ENCODE data around the gene SPAST. TPM values are rescaled to one million over a fixed set of nuclear protein-coding genes. Genes with fewer than 3 reads are reported as not detected.
"Not testable (repeated sequence)": the region's sequence is repeated elsewhere in the genome, so short reads cannot be mapped to it uniquely, and the experiment has no call there.

SPAST gene
- total RNA-seq (26.8 and 28.9 TPM in 2 replicates), polyA plus RNA-seq (6.2 and 11.1 TPM in 2 replicates), polyA minus RNA-seq (24.7 and 25.8 TPM in 2 replicates)
- 38.0 TPM for total RNA-seq (2013)

DNA sequence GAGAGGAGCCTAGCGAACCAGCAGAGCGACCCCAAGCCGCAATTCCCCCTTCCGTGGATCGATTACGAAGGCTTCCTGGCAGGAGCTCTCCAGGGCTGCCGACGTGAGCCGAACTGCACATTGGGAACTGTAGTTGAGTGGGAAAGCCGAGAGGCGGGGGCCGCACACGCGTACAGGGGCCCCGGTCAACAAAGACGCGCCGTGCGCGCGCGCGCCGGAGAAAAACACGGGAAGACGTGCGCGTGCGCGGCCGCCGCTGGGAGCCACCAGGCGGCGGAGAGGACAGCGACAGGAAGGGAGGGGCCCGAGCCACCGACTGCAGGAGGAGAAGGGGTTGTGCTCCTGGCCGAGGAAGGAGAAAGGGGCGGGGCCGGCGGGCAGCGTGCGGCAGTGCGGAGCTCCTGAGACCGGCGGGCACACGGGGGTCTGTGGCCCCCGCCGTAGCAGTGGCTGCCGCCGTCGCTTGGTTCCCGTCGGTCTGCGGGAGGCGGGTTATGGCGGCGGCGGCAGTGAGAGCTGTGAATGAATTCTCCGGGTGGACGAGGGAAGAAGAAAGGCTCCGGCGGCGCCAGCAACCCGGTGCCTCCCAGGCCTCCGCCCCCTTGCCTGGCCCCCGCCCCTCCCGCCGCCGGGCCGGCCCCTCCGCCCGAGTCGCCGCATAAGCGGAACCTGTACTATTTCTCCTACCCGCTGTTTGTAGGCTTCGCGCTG is at the start of gene SPAST:
TSS of gene SPAST (plus strand) at position 247 of the 711 bp plus-strand sequence. CDS start at position 523, 276 bp downstream.
- H3K9me3 ChIP-seq (ENCODE audit: control extremely low read depth in 1 of 3, control insufficient read depth in 2 of 3, insufficient read depth in 1 of 3, low read length in 2 of 3): no peaks in the 10 kb centered on the region
- peak within 1 kb of the TSS; percentile 83 for H3K9ac ChIP-seq (ENCODE audit: low read length)
- peak within 1 kb of the TSS; percentile 83 to 96 (median 89) for H3K4me3 ChIP-seq (ENCODE audit: control extremely low read depth in 1 of 5, extremely low read depth in 1 of 5, insufficient read depth in 1 of 5, low read depth in 2 of 5, low read length in 4 of 5)
- H3K27me3 ChIP-seq (replicated peaks in 1 of 4; ENCODE audit: control extremely low read depth in 1 of 4, control insufficient read depth in 3 of 4, insufficient read depth in 4 of 4, low read length in 3 of 4): no peaks in the 10 kb centered on the region
- DNase-seq: peak; percentile 99
- H3K9me3 Mint-ChIP-seq (ENCODE audit: insufficient read depth): no peaks in the 10 kb centered on the region
- H3K4me1 Mint-ChIP-seq: peaks cover 32% of the 10 kb centered on the region
- peaks cover 12 to 21% of the 10 kb centered on the region in 2 donors for H3K4me1 ChIP-seq (ENCODE audit: control insufficient read depth in 2 of 2, insufficient read depth in 2 of 2, low read length in 2 of 2)
- H3K4me2 ChIP-seq (replicated peaks; ENCODE audit: low read depth, low read length, poor library complexity, severe bottlenecking): peak within 1 kb of the TSS; percentile 87
- peaks cover 6% of the 10 kb centered on the region for H4K20me1 ChIP-seq (ENCODE audit: control insufficient read depth, insufficient read depth, low read length, poor library complexity, severe bottlenecking)
- peak within 1 kb of the TSS; percentile 97 for H3K27ac Mint-ChIP-seq
- peak; percentile 90 for ATAC-seq (ENCODE audit: low read depth)
- intact Hi-C loops (cut with micrococcal nuclease): loop anchor here (1.0 to 5.0 kb wide), 9 partner anchors 17 to 1917 kb away; partner anchors contain the start of genes BIRC6, DPY30, MEMO1 and RASGRP3
- H3K4me3 Mint-ChIP-seq: peak within 1 kb of the TSS; percentile 99
- peak within 1 kb of the TSS; percentile 95 for H2AFZ ChIP-seq (ENCODE audit: insufficient read depth, low read depth, low read length, poor library complexity, severe bottlenecking)
- ChIA-PET POLR2A (interaction anchor here (0.6 to 2.7 kb wide), 9 partner anchors 11 to 1916 kb away, joined by 3 to 27 read pairs (median 4); partner anchors contain the start of genes DPY30, FAM98A, SLC30A6 and TTC27), CTCF (interaction anchor here (1.0 to 2.5 kb wide), 4 partner anchors 10 to 63 kb away, joined by 3 to 16 read pairs (median 5); partner anchors contain the start of gene DPY30)
- under 1% methylated on average over 78 of the region's 79 CpGs for WGBS (ENCODE audit: insufficient coverage)
- peaks cover 39% of the 10 kb centered on the region for H3K79me2 ChIP-seq (ENCODE audit: control insufficient read depth, insufficient read depth, low read length)
- H3K27me3 Mint-ChIP-seq: no peaks in the 10 kb centered on the region
- H3K27ac ChIP-seq (ENCODE audit: low read length in 2 of 2): peak within 1 kb of the TSS; percentile 71 to 78
- TF ChIP-seq, protein P1, sequence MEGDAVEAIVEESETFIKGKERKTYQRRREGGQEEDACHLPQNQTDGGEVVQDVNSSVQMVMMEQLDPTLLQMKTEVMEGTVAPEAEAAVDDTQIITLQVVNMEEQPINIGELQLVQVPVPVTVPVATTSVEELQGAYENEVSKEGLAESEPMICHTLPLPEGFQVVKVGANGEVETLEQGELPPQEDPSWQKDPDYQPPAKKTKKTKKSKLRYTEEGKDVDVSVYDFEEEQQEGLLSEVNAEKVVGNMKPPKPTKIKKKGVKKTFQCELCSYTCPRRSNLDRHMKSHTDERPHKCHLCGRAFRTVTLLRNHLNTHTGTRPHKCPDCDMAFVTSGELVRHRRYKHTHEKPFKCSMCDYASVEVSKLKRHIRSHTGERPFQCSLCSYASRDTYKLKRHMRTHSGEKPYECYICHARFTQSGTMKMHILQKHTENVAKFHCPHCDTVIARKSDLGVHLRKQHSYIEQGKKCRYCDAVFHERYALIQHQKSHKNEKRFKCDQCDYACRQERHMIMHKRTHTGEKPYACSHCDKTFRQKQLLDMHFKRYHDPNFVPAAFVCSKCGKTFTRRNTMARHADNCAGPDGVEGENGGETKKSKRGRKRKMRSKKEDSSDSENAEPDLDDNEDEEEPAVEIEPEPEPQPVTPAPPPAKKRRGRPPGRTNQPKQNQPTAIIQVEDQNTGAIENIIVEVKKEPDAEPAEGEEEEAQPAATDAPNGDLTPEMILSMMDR (IDR thresholded peaks at IDR 0.05): peak; percentile 47
- no peak for TF ChIP-seq EZH2 (IDR thresholded peaks at IDR 0.05; ENCODE audit: borderline replicate concordance, insufficient read depth, low read depth, low read length, poor library complexity, severe bottlenecking)
- H3K36me3 ChIP-seq (replicated peaks in 1 of 2; ENCODE audit: control extremely low read depth in 1 of 2, control insufficient read depth in 1 of 2, extremely low read depth in 1 of 2, insufficient read depth in 2 of 2, low read length in 1 of 2): no peaks in the 10 kb centered on the region

DNA sequence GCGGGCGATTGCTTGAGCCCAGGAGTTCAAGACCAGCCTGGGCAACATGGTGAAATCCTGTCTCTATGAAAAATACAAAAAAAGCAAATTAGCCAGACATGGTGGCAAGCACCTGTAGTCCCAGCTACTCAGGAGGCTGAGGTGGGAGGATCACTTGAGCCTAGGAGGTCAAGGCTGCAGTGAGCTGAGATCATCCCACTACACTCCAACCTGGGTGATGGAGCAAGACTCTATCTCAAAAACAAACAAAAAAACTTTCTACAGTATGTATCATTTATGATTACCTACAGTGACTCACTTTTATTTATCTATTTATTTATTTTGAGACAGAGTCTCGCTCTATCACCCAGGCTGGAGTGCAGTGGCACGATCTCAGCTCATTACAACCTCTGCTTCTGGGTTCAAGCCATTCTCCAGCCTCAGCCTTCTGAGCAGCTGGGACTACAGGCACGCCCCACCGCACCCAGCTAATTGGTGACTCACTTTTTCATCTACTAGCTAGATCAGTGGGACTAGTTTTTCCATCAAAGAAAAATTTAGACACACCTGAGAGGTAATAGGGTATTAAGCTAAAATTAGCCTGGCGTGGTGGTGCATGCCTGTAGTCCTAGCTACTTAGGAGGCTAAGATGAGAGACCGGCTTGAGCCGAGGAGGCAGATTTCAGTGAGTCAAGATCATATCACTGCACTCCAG is 44.4 kb upstream of the SPAST start:
- H3K27me3 ChIP-seq (replicated peaks in 1 of 4; ENCODE audit: control extremely low read depth in 1 of 4, control insufficient read depth in 3 of 4, insufficient read depth in 4 of 4, low read length in 3 of 4); H3K27me3 Mint-ChIP-seq; H3K27ac ChIP-seq (ENCODE audit: low read length in 2 of 2); intact Hi-C loops (cut with micrococcal nuclease); ATAC-seq (ENCODE audit: low read depth); H3K9ac ChIP-seq (ENCODE audit: low read length); H3K4me1 Mint-ChIP-seq; H3K4me3 ChIP-seq (ENCODE audit: control extremely low read depth in 1 of 5, extremely low read depth in 1 of 5, insufficient read depth in 1 of 5, low read depth in 2 of 5, low read length in 4 of 5); H3K9me3 Mint-ChIP-seq (ENCODE audit: insufficient read depth); H3K9me3 ChIP-seq (ENCODE audit: control extremely low read depth in 1 of 3, control insufficient read depth in 2 of 3, insufficient read depth in 1 of 3, low read length in 2 of 3); POLR2A ChIA-PET; H3K79me2 ChIP-seq (ENCODE audit: control insufficient read depth, insufficient read depth, low read length); H2AFZ ChIP-seq (ENCODE audit: insufficient read depth, low read depth, low read length, poor library complexity, severe bottlenecking); H3K4me2 ChIP-seq (replicated peaks; ENCODE audit: low read depth, low read length, poor library complexity, severe bottlenecking); H3K4me1 ChIP-seq (ENCODE audit: control insufficient read depth in 2 of 2, insufficient read depth in 2 of 2, low read length in 2 of 2); H3K27ac Mint-ChIP-seq; H3K4me3 Mint-ChIP-seq; DNase-seq; H4K20me1 ChIP-seq (ENCODE audit: control insufficient read depth, insufficient read depth, low read length, poor library complexity, severe bottlenecking): not testable (repeated sequence)
- peaks cover 7 to 30% of the 10 kb centered on the region in 2 experiments for H3K36me3 ChIP-seq (replicated peaks in 1 of 2; ENCODE audit: control extremely low read depth in 1 of 2, control insufficient read depth in 1 of 2, extremely low read depth in 1 of 2, insufficient read depth in 2 of 2, low read length in 1 of 2)
- 100% methylated on average over 2 of the region's 9 CpGs for WGBS (ENCODE audit: insufficient coverage)
- CTCF ChIA-PET: interaction anchor here (0.9 kb wide), 1 partner anchor 15 kb away, joined by 4 read pairs; no protein-coding TSS in a partner anchor

- ChIA-PET CTCF (interaction anchor here (1.4 kb wide), 1 partner anchor 16 kb away, joined by 4 read pairs; no protein-coding TSS in a partner anchor), POLR2A (interaction anchor here (1.1 kb wide), 1 partner anchor 29 kb away, joined by 3 read pairs; the partner anchor contains the start of gene SPAST)
- H3K27me3 ChIP-seq (replicated peaks in 1 of 4; ENCODE audit: control extremely low read depth in 1 of 4, control insufficient read depth in 3 of 4, insufficient read depth in 4 of 4, low read length in 3 of 4); ATAC-seq (ENCODE audit: low read depth); H3K4me2 ChIP-seq (replicated peaks; ENCODE audit: low read depth, low read length, poor library complexity, severe bottlenecking); H2AFZ ChIP-seq (ENCODE audit: insufficient read depth, low read depth, low read length, poor library complexity, severe bottlenecking); H4K20me1 ChIP-seq (ENCODE audit: control insufficient read depth, insufficient read depth, low read length, poor library complexity, severe bottlenecking); H3K27me3 Mint-ChIP-seq; H3K4me1 ChIP-seq (ENCODE audit: control insufficient read depth in 2 of 2, insufficient read depth in 2 of 2, low read length in 2 of 2); H3K9me3 ChIP-seq (ENCODE audit: control extremely low read depth in 1 of 3, control insufficient read depth in 2 of 3, insufficient read depth in 1 of 3, low read length in 2 of 3); H3K27ac ChIP-seq (ENCODE audit: low read length in 2 of 2); intact Hi-C loops (cut with micrococcal nuclease); H3K4me3 ChIP-seq (ENCODE audit: control extremely low read depth in 1 of 5, extremely low read depth in 1 of 5, insufficient read depth in 1 of 5, low read depth in 2 of 5, low read length in 4 of 5); H3K9me3 Mint-ChIP-seq (ENCODE audit: insufficient read depth); H3K4me3 Mint-ChIP-seq; H3K9ac ChIP-seq (ENCODE audit: low read length); DNase-seq: not testable (repeated sequence)
- Histone ChIP-seq H3K36me3 (replicated peaks in 1 of 2; ENCODE audit: control extremely low read depth in 1 of 2, control insufficient read depth in 1 of 2, extremely low read depth in 1 of 2, insufficient read depth in 2 of 2, low read length in 1 of 2) (peaks cover 0 to 19% of the 10 kb centered on the region in 2 experiments), H3K79me2 (ENCODE audit: control insufficient read depth, insufficient read depth, low read length) (peaks cover 47% of the 10 kb centered on the region)
- Mint-ChIP-seq H3K27ac (peak overlapping the region; percentile 42), H3K4me1 (peaks cover 26% of the 10 kb centered on the region)
- 94% methylated on average over 6 of the region's 8 CpGs for WGBS (ENCODE audit: insufficient coverage)
Measured at GRCh38 chr2:32034198-32034887, 29.0 kb upstream of the SPAST start.
